GM12875 (cell line): ENCODE measurements around the gene TMEM217.

Source experiments
- H3K4me3 ChIP-seq: one replicate; pipeline ENCODE4 v1.5.1; 2011; ENCODE audit warnings: low read depth, low read length, control low read depth
- TF ChIP-seq, protein P1 (sequence below): IDR thresholded peaks from 2 replicates; pipeline ENCODE4 v1.5.1; 2011; ENCODE audit warnings: low read depth, mild to moderate bottlenecking, control low read depth, inconsistent platforms, low read length, moderate library complexity, borderline replicate concordance; ENCODE audit not compliant: insufficient read depth

The TMEM217 gene

DNA sequence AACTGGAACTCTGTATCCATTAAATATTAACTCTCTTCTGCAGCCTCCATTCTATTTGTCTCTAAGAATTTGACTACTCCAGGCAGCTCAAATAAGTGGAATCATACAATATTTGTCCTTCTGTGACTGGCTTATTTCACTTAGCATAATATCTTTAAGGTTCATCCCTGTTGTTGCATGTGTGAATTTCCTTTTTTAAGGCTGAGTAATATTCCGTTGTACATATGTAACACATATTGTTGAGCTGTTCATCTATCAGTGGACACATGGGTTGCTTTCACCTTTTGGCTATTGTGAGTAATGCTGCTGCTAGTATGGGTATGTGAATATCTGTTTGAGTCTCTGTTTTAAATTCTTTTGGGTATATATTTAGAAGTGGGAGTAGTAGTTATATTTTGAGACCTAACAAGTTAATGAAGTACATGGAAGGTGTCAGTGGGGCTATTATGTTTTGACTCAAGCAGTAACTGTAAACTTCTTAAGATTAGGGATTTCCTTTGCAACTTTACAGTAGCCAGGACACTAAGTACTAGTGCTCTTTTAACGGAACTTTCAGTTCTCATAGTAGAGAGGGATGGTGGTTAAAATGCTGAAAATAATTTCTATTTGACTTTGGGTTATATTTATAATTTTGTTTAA, 29.7 kb upstream of the TMEM217 start:
- no peak overlapping the region for H3K4me3 ChIP-seq
- TF ChIP-seq, protein P1, sequence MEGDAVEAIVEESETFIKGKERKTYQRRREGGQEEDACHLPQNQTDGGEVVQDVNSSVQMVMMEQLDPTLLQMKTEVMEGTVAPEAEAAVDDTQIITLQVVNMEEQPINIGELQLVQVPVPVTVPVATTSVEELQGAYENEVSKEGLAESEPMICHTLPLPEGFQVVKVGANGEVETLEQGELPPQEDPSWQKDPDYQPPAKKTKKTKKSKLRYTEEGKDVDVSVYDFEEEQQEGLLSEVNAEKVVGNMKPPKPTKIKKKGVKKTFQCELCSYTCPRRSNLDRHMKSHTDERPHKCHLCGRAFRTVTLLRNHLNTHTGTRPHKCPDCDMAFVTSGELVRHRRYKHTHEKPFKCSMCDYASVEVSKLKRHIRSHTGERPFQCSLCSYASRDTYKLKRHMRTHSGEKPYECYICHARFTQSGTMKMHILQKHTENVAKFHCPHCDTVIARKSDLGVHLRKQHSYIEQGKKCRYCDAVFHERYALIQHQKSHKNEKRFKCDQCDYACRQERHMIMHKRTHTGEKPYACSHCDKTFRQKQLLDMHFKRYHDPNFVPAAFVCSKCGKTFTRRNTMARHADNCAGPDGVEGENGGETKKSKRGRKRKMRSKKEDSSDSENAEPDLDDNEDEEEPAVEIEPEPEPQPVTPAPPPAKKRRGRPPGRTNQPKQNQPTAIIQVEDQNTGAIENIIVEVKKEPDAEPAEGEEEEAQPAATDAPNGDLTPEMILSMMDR = no peak

DNA sequence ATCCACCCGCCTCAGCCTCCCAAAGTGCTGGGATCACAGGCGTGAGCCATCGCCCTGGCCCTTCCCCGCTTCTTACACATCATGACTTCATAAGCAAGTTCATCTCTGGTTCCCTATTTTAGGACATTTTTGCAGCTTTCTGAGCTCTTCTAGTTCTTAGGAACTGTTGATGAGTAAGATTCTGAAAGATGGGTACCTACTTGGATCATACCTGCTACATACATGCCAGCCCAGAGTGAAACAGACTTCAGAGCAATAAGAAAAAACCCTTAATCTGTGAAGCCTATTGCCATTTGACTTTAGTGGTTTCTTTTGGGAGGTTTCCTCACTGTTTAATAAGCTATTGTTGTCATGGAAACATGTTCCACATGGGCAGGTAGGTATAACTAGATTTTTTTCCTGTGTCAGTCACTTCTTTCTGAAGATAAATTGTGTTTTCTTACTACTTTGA, 27.9 kb upstream of the TMEM217 start:
- H3K4me3 ChIP-seq = no peak overlapping the region
- TF ChIP-seq, protein P1 = no peak

DNA sequence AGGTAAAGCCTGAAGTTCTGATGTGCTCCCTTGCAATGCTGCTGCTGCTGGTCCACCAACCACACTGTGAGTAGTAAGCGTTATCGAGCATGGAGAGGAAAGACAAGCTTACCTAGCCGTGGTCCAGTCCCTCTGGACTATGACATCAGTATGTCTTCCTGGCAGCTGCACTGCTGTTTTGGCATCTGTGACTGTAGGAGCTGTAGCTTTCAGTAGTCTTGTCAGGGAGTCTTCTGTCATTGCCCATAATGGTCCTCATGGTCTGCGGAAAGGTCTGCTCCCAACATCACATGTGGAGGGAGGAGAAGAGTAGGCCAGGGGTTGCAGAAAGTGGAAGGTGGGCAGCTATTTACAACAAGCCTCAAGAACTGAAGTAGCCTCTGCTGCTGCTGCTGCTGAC, 26.8 kb upstream of the TMEM217 start:
- TF ChIP-seq, protein P1 = no peak
- no peak overlapping the region for H3K4me3 ChIP-seq

DNA sequence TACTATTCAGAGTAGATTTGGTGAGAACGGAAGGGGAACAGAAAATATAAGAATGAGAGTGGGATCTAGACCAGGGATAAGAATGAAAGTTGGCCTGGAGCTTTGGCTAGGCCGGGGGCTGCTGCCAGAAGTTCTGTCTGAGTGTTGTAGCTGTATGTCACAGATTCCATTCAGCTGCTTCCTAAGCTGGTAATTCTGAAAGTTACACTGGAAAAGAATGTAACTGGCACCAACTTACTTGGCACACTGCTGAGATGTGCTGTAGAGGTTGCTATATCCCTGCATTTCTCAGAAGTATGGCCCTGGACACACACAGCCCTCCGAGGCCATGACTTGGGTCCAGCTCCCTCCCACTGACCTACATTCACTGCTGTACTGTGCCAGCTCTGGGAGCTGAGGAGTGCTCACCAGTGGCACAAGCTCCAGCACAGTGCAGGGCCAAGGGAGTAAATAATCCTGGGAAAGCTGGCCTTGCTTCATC, 25.8 kb upstream of the TMEM217 start:
- TF ChIP-seq, protein P1 = no peak
- H3K4me3 ChIP-seq = no peak overlapping the region

DNA sequence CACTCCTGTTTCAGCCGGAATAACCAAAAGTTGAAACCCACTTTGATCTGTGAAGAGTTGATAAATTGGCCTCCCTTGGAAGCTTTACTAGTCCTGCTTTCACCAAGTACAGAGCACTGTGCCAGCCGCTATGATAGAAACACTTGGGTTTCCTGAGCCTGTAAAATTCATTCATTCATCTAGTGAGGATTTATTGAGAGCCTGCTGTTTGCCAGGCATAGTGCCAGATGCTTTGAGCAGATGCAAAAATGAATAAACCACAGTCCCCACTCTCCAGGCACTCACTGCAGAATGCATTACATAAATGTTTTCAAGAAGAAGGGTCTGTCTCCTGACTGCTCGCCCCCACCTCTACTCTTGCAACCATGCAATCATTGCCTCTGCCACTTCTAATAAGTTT, 25.3 kb upstream of the TMEM217 start:
- no peak overlapping the region for H3K4me3 ChIP-seq
- TF ChIP-seq, protein P1 = no peak

DNA sequence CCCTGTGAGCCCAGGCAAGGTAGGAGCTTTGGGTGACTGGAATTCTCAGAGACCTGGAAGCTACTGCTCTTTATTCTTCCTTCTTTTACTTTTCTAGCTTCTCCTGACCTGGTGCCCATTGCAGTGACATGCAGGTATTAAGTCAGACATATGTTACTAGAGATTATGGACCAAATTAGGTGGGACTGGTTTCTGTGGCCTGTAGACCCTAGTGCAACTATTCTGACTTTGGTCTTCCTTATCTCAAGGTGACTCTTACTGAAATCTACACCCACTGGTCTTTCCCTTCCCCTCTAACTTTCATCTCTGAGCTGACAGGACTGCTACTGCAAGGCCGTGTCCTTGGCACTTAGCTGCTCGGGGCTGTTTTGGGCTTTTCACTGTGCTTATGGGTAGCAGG, 24.4 kb upstream of the TMEM217 start:
- TF ChIP-seq, protein P1 = no peak
- no peak overlapping the region for H3K4me3 ChIP-seq

DNA sequence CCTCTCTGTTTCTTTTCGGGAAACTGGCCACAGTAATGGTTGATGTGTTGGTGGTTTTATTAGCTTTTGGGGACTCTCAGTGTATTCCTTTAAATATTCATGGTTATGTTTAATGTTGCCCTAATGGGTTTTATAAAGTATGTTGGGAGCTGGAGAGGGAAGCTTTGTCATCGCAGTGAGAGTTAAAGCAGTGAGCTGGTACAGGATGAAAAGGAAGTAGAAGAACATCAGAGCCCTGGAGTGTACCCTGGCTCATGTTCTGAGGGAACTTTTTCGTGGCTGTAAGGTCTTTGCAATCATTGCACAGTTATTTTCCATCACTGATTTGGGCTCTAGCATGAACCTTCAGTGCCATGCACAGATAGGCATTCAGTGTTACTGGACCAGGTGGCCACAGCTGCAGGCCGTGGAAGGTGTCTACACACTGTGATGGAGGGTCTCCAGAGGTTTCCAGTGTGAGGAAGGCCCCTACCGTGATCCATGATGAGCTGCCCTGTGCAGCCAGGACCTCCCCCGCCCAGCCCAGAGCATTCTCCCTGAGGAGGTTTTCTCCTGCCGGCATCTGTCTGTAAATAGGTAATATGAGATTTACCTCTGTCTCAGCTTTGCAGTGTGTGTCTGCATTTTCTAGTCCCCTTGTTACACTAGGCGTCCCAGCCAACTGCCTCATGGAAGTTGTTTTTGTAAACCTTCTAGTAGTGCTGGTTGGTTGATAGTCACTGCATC, 22.4 kb upstream of the TMEM217 start:
- H3K4me3 ChIP-seq = no peak overlapping the region
- TF ChIP-seq, protein P1 = no peak
